Measurements from ENCODE around the gene ACACA.
"Not testable (repeated sequence)": the region's sequence is repeated elsewhere in the genome, so short reads cannot be mapped to it uniquely, and the experiment has no call there.

The ACACA gene

GRCh38 chr17:37392024-37392590, 14.5 kb downstream of the ACACA start:
- no peak for FAIRE-seq

GRCh38 chr17:37391146-37391545, 15.5 kb downstream of the ACACA start:
- FAIRE-seq = no peak

GRCh38 chr17:37389160-37389559, 17.5 kb downstream of the ACACA start:
- no peak for FAIRE-seq

GRCh38 chr17:37388266-37388665, 18.4 kb downstream of the ACACA start:
- FAIRE-seq = no peak

GRCh38 chr17:37386462-37386861, 20.2 kb downstream of the ACACA start:
- no peak for FAIRE-seq

GRCh38 chr17:37385474-37385990, 21.1 kb downstream of the ACACA start:
- no peak for FAIRE-seq

GRCh38 chr17:37384560-37385149, 22.0 kb downstream of the ACACA start:
- no peak for FAIRE-seq

GRCh38 chr17:37382056-37382455, 24.6 kb downstream of the ACACA start:
- no peak for FAIRE-seq

GRCh38 chr17:37375706-37376105, 30.9 kb downstream of the ACACA start, which contains the start of gene C17orf78:
TSS of gene C17orf78 (plus strand) at chr17:37375985. CDS start at chr17:37376093, 108 bp downstream.
- FAIRE-seq = no peak

GRCh38 chr17:37373530-37374159, 33.0 kb downstream of the ACACA start:
- FAIRE-seq = no peak

GRCh38 chr17:37368577-37368976, 38.1 kb downstream of the ACACA start:
- no peak for FAIRE-seq

- FAIRE-seq = no peak
Observed at GRCh38 chr17:37365589-37365988, 41.0 kb downstream of the ACACA start.

GRCh38 chr17:37361543-37361942, 45.1 kb downstream of the ACACA start:
- no peak for FAIRE-seq

- no peak for FAIRE-seq
Observed at GRCh38 chr17:37360632-37361031, 46.0 kb downstream of the ACACA start.

- FAIRE-seq = no peak
Observed at GRCh38 chr17:37359682-37360188, 46.9 kb downstream of the ACACA start.

GRCh38 chr17:37358830-37359681, 47.6 kb downstream of the ACACA start:
- no peak for FAIRE-seq

GRCh38 chr17:37358098-37358829, 48.4 kb downstream of the ACACA start:
- FAIRE-seq = no peak

- FAIRE-seq = not testable (repeated sequence)
Observed at GRCh38 chr17:37356796-37357569, 49.7 kb downstream of the ACACA start.

- FAIRE-seq = not testable (repeated sequence)
Observed at GRCh38 chr17:37346863-37347402, 59.7 kb downstream of the ACACA start.

GRCh38 chr17:37344519-37344918, 62.1 kb downstream of the ACACA start:
- FAIRE-seq = no peak

- no peak for FAIRE-seq
Observed at GRCh38 chr17:37342589-37342988, 64.0 kb downstream of the ACACA start.

Measured in islet of Langerhans (tissue), 1 donor.